GM23338 (cell line): ENCODE results near the gene PSMA3. TPM values are rescaled to one million over a fixed set of nuclear protein-coding genes. Genes with fewer than 3 reads are reported as not detected.
A peak's percentile ranks its signal among the peaks of the same experiment; 100 is the strongest.

Experiments
- ATAC-seq: fragments of 200-7000 bp; cut with Tn5 transposase; 3 replicates; pipeline ENCODE4 v1.9.1; 2020
- DNase-seq: peaks from one replicate; pipeline ENCODE4 v3.0.0-alpha.2; 2015; ENCODE audit warnings: low spot score
- H2AFZ ChIP-seq: fragments of 200-600 bp; sonication (generic); 2 replicates; pipeline ENCODE4 v1.8.0; 2016; ENCODE audit warnings: antibody characterized with exemption, mild to moderate bottlenecking, moderate library complexity
- H3F3A ChIP-seq: fragments of 200-600 bp; sonication (generic); replicated peaks from 2 replicates; pipeline ENCODE4 v1.8.0; 2017; ENCODE audit warnings: antibody characterized with exemption, mixed run types, low read depth
- H3K27ac ChIP-seq: fragments of 200-600 bp; sonication (generic); 2 replicates; pipeline ENCODE4 v1.6.1; 2016; ENCODE audit warnings: low read depth
- H3K27me3 ChIP-seq: fragments of 200-600 bp; sonication (generic); 2 replicates; pipeline ENCODE4 v1.8.0; 2016; ENCODE audit warnings: mild to moderate bottlenecking, mixed run types, moderate library complexity; ENCODE audit not compliant: insufficient read depth
- H3K36me3 ChIP-seq: fragments of 200-600 bp; sonication (generic); 2 replicates; pipeline ENCODE4 v1.8.0; 2016; ENCODE audit warnings: mild to moderate bottlenecking; ENCODE audit not compliant: insufficient read depth
- H3K4me1 ChIP-seq: fragments of 200-600 bp; sonication (generic); 2 replicates; pipeline ENCODE4 v1.8.0; 2016; ENCODE audit warnings: mild to moderate bottlenecking, moderate library complexity; ENCODE audit not compliant: insufficient read depth
- H3K4me2 ChIP-seq: fragments of 200-600 bp; sonication (generic); 2 replicates; pipeline ENCODE4 v1.7.1; 2017; ENCODE audit warnings: mixed run types
- H3K4me3 ChIP-seq: fragments of 200-600 bp; sonication (generic); 2 replicates; pipeline ENCODE4 v1.6.1; 2016; ENCODE audit warnings: mixed run types
- H3K79me2 ChIP-seq: fragments of 200-600 bp; sonication (generic); replicated peaks from 2 replicates; pipeline ENCODE4 v1.8.0; 2017; ENCODE audit warnings: mild to moderate bottlenecking; ENCODE audit not compliant: insufficient read depth
- H3K9me2 ChIP-seq: fragments of 200-600 bp; sonication (generic); 2 replicates; pipeline ENCODE4 v1.8.0; 2017; ENCODE audit not compliant: insufficient read depth
- H4K20me1 ChIP-seq: fragments of 200-600 bp; sonication (generic); replicated peaks from 2 replicates; pipeline ENCODE4 v1.8.0; 2017; ENCODE audit warnings: mild to moderate bottlenecking; ENCODE audit not compliant: insufficient read depth
- H3K27ac Mint-ChIP-seq: 2 replicates; pipeline ENCODE4 v1.8.0; 2020; ENCODE audit warnings: inconsistent platforms, mild to moderate bottlenecking, moderate library complexity, mixed read lengths
- H3K27me3 Mint-ChIP-seq: 3 replicates; pipeline ENCODE4 v1.8.0; 2022; ENCODE audit warnings: low read depth, mild to moderate bottlenecking, moderate library complexity, mixed read lengths, inconsistent platforms; ENCODE audit not compliant: insufficient read depth, poor library complexity
- H3K36me3 Mint-ChIP-seq: 3 replicates; pipeline ENCODE4 v1.8.0; 2021; ENCODE audit warnings: low read depth, mild to moderate bottlenecking, inconsistent platforms, moderate library complexity, mixed read lengths
- H3K4me1 Mint-ChIP-seq: 3 replicates; pipeline ENCODE4 v1.8.0; 2020; ENCODE audit warnings: mild to moderate bottlenecking, inconsistent platforms, mixed read lengths
- H3K4me3 Mint-ChIP-seq: 3 replicates; pipeline ENCODE4 v1.8.0; 2021; ENCODE audit warnings: moderate library complexity, mild to moderate bottlenecking, inconsistent platforms, mixed read lengths
- H3K9me3 Mint-ChIP-seq: 3 replicates; pipeline ENCODE4 v1.8.0; 2020; ENCODE audit warnings: moderate library complexity, mild to moderate bottlenecking, inconsistent platforms, mixed read lengths
- JUNB ChIP-seq: IDR thresholded peaks from one replicate; pipeline ENCODE4 v1.6.1; 2016; ENCODE audit warnings: antibody characterized with exemption; ENCODE audit not compliant: unreplicated experiment
- POLR2AphosphoS5 ChIP-seq: IDR thresholded peaks from 2 replicates; pipeline ENCODE4 v1.6.1; 2016; ENCODE audit warnings: antibody characterized with exemption, low read depth
- ZNF114 ChIP-seq: fragments of 250-450 bp; sonication (Bioruptor Pico); IDR thresholded peaks from 2 replicates; pipeline ENCODE4 v1.5.0; 2020; ENCODE audit warnings: mild to moderate bottlenecking, moderate library complexity
- polyA plus RNA-seq: library from polyadenylated mRNA; unstranded; fragments of >200 nt; fragmentation: Nextera tagmentation; extraction: Ambion mirVana; gene quantifications from 2 replicates; pipeline ENCODE4 v1.2.1, GENCODE V29; 2016
- total RNA-seq: library from RNA; depleted of rRNA; stranded (reverse); fragments of >200 nt; shearing (Covaris generic); gene quantifications from 2 replicates; pipeline ENCODE4 v1.2.3, GENCODE V29; 2014
- TF ChIP-seq, protein P1 (sequence below): IDR thresholded peaks from 2 replicates; pipeline ENCODE4 v1.6.1; 2016; ENCODE audit warnings: antibody characterized with exemption
- TF ChIP-seq, protein P2 (sequence below): fragments of 250-450 bp; sonication (Bioruptor Pico); IDR thresholded peaks from 2 replicates; pipeline ENCODE4 v1.5.0; 2020; ENCODE audit warnings: mild to moderate bottlenecking, moderate library complexity

PSMA3 gene
- total and polyA plus RNA-seq, 2 experiments from 2014 or later: 184 to 677 TPM

DNA sequence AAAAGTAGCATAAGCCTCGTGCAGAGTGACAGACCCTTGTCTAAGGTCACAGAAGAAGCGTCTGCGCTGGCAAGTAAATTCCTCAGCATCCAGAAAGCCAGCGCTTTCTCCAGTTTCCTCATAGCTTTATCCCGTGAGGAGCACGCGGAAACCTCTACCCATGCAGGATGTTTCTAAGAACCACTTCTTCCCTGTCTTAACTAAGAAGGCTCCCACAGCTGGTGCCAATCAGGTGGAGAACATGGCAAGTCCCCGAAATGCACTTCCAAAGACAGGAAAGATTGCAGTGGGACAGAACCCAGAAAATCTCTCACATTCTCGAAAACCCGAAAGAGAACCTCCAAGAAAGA, 52.7 kb downstream of the PSMA3 start (continued):
- TF ChIP-seq, protein P1, sequence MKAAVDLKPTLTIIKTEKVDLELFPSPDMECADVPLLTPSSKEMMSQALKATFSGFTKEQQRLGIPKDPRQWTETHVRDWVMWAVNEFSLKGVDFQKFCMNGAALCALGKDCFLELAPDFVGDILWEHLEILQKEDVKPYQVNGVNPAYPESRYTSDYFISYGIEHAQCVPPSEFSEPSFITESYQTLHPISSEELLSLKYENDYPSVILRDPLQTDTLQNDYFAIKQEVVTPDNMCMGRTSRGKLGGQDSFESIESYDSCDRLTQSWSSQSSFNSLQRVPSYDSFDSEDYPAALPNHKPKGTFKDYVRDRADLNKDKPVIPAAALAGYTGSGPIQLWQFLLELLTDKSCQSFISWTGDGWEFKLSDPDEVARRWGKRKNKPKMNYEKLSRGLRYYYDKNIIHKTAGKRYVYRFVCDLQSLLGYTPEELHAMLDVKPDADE: no peak
- TF ChIP-seq JUNB (no peak), POLR2AphosphoS5 (no peak)
- TF ChIP-seq, protein P2, sequence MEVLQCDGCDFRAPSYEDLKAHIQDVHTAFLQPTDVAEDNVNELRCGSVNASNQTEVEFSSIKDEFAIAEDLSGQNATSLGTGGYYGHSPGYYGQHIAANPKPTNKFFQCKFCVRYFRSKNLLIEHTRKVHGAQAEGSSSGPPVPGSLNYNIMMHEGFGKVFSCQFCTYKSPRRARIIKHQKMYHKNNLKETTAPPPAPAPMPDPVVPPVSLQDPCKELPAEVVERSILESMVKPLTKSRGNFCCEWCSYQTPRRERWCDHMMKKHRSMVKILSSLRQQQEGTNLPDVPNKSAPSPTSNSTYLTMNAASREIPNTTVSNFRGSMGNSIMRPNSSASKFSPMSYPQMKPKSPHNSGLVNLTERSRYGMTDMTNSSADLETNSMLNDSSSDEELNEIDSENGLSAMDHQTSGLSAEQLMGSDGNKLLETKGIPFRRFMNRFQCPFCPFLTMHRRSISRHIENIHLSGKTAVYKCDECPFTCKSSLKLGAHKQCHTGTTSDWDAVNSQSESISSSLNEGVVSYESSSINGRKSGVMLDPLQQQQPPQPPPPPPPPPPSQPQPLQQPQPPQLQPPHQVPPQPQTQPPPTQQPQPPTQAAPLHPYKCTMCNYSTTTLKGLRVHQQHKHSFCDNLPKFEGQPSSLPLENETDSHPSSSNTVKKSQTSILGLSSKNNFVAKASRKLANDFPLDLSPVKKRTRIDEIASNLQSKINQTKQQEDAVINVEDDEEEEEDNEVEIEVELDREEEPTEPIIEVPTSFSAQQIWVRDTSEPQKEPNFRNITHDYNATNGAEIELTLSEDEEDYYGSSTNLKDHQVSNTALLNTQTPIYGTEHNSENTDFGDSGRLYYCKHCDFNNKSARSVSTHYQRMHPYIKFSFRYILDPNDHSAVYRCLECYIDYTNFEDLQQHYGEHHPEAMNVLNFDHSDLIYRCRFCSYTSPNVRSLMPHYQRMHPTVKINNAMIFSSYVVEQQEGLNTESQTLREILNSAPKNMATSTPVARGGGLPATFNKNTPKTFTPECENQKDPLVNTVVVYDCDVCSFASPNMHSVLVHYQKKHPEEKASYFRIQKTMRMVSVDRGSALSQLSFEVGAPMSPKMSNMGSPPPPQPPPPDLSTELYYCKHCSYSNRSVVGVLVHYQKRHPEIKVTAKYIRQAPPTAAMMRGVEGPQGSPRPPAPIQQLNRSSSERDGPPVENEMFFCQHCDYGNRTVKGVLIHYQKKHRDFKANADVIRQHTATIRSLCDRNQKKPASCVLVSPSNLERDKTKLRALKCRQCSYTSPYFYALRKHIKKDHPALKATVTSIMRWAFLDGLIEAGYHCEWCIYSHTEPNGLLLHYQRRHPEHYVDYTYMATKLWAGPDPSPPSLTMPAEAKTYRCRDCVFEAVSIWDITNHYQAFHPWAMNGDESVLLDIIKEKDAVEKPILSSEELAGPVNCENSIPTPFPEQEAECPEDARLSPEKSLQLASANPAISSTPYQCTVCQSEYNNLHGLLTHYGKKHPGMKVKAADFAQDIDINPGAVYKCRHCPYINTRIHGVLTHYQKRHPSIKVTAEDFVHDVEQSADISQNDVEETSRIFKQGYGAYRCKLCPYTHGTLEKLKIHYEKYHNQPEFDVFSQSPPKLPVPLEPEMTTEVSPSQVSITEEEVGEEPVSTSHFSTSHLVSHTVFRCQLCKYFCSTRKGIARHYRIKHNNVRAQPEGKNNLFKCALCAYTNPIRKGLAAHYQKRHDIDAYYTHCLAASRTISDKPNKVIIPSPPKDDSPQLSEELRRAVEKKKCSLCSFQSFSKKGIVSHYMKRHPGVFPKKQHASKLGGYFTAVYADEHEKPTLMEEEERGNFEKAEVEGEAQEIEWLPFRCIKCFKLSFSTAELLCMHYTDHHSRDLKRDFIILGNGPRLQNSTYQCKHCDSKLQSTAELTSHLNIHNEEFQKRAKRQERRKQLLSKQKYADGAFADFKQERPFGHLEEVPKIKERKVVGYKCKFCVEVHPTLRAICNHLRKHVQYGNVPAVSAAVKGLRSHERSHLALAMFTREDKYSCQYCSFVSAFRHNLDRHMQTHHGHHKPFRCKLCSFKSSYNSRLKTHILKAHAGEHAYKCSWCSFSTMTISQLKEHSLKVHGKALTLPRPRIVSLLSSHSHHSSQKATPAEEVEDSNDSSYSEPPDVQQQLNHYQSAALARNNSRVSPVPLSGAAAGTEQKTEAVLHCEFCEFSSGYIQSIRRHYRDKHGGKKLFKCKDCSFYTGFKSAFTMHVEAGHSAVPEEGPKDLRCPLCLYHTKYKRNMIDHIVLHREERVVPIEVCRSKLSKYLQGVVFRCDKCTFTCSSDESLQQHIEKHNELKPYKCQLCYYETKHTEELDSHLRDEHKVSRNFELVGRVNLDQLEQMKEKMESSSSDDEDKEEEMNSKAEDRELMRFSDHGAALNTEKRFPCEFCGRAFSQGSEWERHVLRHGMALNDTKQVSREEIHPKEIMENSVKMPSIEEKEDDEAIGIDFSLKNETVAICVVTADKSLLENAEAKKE (CRISPR knock-in tag): no peak

DNA sequence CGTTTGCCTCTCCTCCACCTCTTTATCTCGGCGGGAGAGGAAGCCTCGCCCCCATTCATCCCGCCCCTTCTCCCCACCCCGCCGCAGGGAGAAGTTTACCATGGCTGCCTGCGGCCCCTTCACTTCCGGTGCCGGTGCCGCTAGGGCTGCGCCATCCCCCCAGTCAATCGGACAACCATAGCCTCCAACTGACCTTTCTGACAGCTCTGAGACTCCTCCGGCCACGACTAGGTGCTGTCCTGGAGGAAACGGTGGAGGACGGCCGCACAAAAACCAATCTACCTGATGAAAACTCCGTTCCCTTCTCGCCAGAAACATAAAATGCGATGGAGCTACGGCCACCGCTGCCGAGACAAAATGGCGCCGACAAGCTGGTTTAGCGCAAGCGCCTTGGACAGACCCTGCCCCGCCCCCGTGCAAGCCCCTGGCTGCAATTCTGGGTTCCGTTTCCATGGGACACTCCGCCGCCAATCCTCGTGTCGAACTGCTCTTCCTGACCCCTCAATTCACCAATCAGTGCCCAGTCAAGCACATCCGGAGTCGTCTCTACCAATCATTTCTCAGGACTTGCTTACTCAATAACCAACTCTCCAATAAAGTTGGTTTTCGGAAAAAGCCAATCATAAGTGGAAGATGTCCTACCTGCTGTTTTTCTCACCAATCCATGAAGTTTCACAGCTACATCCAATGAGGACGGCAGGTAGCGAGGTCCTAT, 53.3 kb downstream of the PSMA3 start:
- ATAC-seq (peak; percentile 89), DNase-seq (peak; percentile 100)
- Histone ChIP-seq H3K27ac (peak overlapping the region; percentile 90), H3K27me3 (no peaks in the 10 kb centered on the region), H2AFZ (no peak overlapping the region), H3K36me3 (peaks cover 4% of the 10 kb centered on the region; the same call in 1 of the 2 replicates), H3K9me2 (no peaks in the 10 kb centered on the region), H3K79me2 (peaks cover 61% of the 10 kb centered on the region), H3K4me1 (peaks cover 13% of the 10 kb centered on the region), H3F3A (0 out of 2 replicates have a peak, but pooled peaks cover 5% of the 10 kb centered on the region), H3K4me3 (peak overlapping the region; percentile 84), H4K20me1 (peaks cover 8% of the 10 kb centered on the region), H3K4me2 (peak overlapping the region; percentile 92)
- no peaks in the 10 kb centered on the region for H3K9me3 Mint-ChIP-seq
- H3K4me1 Mint-ChIP-seq: peaks cover 6% of the 10 kb centered on the region; the same call in 2 of the 3 replicates
- H3K27ac Mint-ChIP-seq: no peak overlapping the region
- peaks cover 39% of the 10 kb centered on the region for H3K36me3 Mint-ChIP-seq
- H3K4me3 Mint-ChIP-seq: no peak overlapping the region
- no peaks in the 10 kb centered on the region for H3K27me3 Mint-ChIP-seq
- TF ChIP-seq, protein P1: peak; percentile 77
- TF ChIP-seq, protein P2 (CRISPR knock-in tag): 0 out of 2 replicates have a peak, but pooled peaks have one; percentile 15
- peak; percentile 99 for TF ChIP-seq ZNF114
